GM21447 (cell line): Measurements from ENCODE around the gene E4F1.
"Not testable (repeated sequence)": the region's sequence is repeated elsewhere in the genome, so short reads cannot be mapped to it uniquely, and the experiment has no call there.

Experiments
- ATAC-seq: cut with Tn5 transposase; IDR thresholded peaks from one replicate; pipeline ENCODE4 v1.9.1; 2021; ENCODE audit not compliant: unreplicated experiment

E4F1 gene

DNA sequence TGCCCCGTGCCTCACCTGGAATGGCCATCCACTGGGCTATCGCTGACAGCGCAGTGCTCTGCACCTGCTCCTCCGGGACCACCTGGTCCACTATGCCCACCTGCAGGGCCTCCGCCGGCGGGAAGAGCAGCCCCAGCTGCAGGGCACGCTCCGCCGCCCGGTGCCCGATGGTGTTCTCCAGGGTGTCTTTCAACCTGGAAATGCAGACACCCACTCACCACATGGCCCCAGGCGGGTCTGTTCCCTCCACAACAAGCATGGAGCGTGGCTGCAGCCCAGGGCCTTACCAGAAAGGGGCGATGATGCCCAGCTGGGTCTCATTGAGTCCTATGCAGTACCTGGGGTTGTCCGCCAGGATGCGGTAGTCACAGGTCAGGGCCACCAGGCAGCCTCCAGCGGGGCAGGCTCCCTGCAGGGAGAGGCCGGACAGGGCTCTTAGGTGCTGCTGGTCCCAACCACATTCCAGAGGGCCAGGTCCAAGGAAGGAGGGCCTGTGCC lies 19.7 kb downstream of the E4F1 start:
- ATAC-seq = no peak

DNA sequence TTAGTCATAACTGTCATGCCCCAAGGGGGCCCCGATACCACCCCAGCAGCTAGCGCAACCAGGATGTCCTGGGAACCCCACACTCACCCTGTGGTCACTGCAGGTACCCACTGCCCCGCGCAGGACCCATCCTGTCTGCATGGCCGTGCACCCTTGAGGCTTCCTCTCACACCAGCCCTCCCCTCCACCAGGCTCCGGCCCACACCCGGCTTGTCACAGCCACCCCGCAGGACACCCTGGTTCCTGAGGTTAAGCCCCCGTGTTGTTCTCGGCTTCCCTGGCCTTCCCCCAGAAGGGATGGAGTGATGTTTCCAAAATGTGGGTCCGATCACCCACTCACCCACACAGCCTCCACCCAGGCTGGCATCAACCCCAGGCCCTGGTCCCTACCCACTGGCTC lies 20.4 kb downstream of the E4F1 start:
- ATAC-seq = no peak

DNA sequence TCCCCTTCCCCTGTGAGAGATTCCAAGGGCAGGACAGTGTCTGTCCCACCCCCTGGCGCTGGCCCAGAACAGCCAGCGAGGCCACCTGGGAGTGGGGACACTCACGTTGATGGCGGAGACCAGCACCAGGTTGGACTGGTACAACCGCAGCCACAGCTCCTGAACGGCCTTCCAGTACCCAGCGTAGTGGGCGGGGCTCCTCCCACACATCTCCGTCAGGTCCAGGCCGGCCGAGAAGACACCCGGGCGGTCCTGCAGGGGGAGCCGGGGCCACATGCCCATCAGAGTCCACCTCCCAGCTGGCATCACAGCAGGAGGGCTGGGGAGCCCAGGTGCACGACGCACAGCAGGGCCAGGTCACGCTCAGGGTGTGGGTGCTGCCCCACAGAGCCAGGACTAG lies 20.9 kb downstream of the E4F1 start:
- ATAC-seq = no peak

DNA sequence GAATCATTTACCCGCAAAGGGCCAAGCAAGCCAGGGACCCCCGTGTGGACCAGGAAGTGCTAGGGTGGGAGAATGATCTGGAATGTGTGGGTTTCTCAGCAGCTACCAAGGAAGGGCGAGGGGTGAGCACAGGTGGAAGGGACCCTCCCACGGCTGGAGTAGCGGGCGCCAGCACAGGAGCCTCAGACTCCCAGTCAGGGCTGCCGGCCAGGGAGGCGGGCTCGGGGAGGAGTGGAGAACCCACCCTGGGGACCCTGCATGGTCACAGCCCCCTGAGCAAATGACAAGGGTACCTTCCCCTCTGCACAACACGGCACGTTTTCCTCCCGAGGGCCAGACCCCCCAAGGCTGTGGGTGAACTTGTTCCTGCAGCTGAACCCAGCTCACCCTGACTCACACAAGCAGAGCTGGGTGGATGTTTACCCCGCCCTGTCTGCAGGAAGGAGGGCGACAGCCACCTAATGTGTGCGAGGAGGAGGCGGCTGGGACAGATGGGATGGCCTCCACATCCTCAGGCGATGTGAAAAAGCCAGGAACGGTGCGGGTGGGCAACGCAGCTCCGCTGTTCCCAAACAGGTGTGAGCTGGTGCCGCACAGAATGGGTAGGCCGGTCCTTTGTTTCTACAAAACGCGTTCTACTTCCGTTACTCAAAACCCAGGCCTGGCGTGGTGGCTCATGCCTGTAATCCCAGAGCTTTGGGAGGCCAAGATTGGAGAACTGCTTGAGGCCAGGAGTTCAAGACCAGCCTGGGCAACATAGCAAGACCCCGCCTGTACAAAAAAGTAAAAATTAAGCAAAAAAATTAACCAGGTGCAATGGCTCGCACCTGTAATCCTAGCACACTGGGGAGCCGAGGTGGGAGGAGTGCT lies 21.8 kb downstream of the E4F1 start:
- no peak for ATAC-seq

DNA sequence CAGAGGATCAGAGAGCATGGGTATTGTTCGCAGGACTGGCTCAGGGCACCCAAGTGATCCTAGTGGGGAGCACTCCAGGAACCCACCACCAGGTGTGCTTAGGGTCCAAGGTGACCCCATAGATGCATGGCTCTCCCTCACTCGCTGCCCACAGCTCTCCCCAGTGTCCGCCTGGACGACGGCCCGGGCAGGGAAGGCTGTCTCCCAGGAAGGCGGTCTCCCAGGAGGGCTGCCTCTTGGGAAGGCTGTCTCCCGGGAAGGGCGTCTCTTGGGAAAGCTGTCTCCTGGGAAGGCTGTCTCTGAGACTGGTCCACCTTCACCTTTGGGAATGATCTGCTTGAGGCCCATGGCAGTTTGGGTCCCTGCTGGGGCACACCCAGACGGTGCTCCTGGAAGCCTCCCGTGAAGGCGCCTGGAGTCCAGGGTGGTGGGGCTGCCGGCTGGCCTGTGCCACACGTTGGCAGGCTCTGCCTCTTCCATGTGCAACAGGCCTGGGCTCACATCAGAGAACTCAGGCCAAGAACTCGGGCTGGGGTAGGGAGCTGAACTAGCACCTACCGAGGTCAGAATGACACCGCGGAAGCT lies 23.0 kb downstream of the E4F1 start:
- no peak for ATAC-seq

GRCh38 chr16:2250652-2251295 lies 27.4 kb downstream of the E4F1 start:
- no peak for ATAC-seq

DNA sequence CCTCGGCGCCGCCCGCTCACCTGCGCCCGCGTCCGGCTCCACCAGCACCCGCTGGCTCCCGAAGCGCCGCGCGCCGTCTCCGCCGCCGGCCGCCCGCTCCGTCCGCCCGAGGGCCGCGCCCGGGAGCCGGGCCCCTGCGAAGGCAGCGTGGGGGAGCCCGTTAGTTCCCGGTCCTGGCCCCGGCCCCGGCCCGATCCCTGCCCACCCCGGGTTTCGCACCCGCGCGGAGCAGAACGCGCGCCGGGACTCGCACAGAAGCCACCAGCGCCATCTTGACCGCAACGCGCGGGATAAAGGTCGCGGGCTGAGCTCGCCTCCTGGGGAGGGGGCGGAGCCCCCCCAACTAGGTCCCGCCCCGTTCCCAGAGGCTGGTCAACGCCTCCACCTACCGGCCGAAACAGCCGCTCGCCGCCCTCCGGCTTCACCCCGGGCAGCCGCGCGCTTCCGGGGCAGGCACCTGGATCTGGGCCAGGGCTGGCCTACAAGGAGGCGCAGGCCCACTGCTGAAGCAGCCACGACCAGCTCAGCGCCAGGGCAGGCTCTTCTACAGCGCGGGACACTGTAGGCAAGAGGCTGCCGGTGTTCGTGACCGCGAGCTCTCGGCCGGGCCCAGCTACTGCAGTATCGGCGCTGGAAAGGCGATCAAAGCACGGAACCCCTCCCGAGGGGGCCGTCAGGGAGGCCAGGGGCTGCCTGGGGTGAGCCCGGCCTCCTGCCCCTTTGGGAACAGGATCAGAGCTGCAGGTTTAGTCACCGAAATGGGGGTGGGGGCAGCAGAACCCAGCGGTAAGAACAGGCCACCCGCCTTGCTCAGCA lies 28.1 kb downstream of the E4F1 start, which contains the start of gene ECI1:
ECI1 (minus strand) TSS at position 292 of the 816 bp plus-strand sequence; CDS start at position 271, 21 bp downstream.
- peak; percentile 77 for ATAC-seq

DNA sequence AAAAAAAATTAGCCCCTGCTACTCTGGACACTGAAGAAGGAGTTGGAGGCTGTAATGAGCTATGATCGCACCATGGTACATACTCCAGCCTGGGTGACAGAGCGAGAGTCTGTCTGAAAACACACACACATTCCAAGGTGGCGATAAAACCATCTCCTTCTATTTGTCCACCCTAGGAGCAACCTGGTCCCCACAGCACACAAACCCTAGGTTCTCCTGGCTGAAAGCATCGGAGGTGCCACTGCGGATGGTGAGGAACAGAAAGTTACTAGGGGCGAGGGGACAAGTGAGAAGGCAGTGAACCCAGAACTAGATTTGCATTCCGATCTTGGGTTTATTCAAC lies 29.4 kb downstream of the E4F1 start:
- no peak for ATAC-seq

DNA sequence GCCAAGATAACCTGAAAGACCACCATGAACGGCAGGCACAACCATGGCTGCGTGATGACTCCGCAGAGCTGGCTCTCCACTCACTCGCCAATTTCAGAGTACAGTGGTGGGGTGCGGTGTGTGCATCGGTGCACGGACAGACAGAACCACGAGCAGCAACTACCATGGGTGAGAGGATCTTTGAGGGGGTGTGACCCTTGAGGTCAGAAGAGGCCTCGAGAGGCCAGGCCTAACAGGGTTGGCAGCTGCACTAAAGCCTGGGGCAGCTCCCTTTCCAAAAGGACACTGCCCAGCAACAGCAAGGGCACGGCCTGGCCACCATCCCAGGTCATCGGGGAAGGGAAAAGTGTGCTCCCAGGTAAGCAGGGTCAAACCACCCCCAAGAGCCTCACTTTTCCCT lies 29.9 kb downstream of the E4F1 start:
- no peak for ATAC-seq

DNA sequence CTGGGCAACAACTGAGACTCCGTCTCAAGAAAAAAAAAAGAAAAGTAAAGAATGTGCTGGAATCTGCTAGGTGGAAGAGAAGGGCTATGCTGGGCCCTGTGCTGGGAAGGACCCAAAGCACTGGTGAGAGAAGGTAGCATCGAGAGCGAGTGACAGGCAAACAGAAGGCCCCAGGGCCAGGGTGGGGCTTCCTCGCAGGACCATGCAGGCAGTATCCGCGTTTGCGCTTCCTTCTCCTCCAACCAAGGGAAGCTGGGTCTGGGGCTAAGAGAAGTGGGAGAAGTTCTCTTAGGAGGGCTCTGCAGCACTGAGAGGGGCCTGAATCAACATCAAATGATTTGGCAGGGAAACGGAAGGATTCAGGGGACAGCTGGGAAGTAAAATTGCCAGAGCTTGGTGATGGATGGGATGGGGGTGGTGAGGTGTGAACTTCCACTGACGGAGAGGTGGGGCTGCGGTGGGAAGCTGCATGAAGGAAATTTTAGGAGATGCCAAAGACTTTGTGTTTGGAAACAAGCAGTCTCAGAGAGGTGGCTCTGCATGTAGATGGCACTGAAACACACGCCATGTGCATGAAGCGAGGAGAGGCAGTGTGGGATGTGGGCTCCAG lies 33.2 kb downstream of the E4F1 start:
- no peak for ATAC-seq

GRCh38 chr16:2257726-2258125 lies 34.3 kb downstream of the E4F1 start:
- ATAC-seq = no peak

- not testable (repeated sequence) for ATAC-seq
Measured at GRCh38 chr16:2258530-2258929, 35.1 kb downstream of the E4F1 start.

GRCh38 chr16:2260250-2260649 lies 36.9 kb downstream of the E4F1 start:
- no peak for ATAC-seq

DNA sequence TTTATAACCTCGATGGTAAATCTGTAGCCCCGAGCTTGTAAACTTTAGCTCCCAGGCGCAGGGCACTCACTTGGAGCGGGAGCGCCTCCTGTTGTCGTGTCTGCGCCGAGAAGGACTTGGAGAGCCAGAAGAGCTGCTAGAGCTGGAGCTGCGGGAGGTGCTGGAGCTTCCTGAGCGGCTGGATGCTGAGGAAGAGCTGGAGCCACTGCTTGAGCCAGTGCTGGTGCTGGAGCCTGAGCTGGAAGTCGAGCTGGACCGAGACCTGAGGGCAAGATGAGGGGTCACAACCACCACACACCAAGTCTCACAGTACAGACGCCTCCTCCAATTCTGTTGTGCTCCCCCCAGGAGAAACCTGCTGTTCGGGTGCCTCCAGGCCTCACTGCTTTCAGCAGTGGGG lies 39.6 kb downstream of the E4F1 start:
- ATAC-seq = not testable (repeated sequence)

DNA sequence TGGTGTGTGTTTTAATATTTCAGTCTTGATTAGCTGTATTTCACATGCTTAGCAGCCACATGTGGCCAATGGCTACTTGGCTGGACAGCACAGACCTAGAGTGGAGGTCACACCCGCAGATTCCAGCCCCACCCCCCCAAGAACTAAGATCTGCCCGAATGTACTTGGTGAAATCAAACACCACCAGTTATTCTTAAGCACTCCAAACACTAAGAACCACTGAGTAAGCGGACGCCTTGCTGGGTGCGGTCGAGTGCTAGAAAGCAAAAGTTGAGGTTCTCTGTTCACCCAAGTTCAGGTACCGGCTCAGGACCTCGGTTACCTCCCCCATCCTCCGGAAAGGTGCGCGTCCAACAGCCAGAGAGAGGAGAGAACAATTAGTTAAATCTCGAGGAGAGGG lies 43.5 kb downstream of the E4F1 start:
- ATAC-seq = not testable (repeated sequence)

- ATAC-seq = peak; percentile 58
Measured at GRCh38 chr16:2267505-2267912, 44.1 kb downstream of the E4F1 start.

DNA sequence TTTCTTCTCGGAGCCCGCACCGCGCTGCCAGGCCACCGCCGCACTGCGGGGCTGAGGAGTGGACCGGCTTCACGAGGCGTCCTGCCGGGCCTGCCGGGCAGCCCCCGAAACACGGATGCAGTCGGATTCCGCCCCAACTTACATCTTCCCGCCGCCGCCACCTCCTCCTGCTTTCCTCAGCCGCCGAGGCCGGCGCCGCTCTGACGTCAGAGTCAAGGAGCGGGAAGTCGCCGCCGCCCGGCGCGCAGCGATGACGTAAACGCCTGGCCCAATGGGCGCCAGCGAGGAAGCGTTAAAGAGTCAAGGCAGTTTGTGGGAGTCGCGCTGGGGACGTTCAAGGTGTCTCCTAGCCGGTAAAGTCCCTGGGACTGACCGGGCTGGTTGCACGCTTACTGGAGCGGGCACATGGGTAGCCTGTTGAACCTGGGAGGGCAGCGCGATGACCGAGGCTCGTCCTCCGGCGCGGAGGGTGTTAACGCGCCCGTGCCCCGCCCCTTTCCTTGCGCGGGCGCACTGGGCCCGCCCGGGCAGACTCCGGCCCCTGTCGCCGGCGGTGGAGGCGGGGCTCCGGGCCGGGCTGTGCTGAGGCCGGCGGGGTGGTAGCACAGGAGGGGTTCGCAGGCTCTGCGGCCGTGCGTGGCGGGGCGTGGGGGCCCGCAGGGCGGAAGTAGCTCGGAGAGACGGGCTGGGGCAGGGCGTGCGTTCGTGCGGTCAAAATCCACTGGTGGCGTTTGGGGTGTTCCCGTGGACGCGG lies 44.7 kb downstream of the E4F1 start, which contains the start of gene RNPS1:
RNPS1 (minus strand) TSS at position 214 of the 754 bp plus-strand sequence. CDS start 3,483 bp downstream, outside the sequence.
- peak; percentile 73 for ATAC-seq

DNA sequence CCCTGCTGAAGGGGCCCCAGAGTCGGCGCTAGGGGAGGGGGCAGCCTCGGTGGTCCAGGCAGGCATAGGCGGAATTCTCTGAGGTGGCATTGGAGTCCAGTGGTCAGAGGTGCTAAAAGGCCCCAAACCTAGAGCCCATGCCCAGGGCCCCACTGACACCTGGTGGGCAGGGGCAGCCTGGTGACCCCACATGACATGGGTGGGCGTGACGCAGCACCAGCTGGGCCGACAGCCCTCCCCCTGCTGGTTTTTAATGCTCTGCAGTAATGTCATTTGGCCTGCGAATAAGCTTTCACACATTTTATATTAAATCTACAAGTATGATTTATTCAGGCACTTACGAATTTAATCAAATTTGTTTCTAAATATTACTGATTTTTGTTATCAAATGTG lies 46.7 kb downstream of the E4F1 start:
- ATAC-seq = no peak

- no peak for ATAC-seq
Measured at GRCh38 chr16:2270588-2271470, 47.4 kb downstream of the E4F1 start.
